PFSK-1 (cell line): Measurements from ENCODE around the gene PEF1.

Experiments
- POLR2AphosphoS5 ChIP-seq: IDR thresholded peaks from 2 replicates; pipeline ENCODE4 v1.6.1; 2012; ENCODE audit warnings: low read depth, mild to moderate bottlenecking, control low read depth, low read length, moderate library complexity
- REST ChIP-seq, 2 experiments: IDR thresholded peaks; 2 replicates each; pipeline versions ENCODE4 v1.6.1 to v1.8.0; 2011 to 2012; ENCODE audit warnings: low read depth in 2 of 2, low read length in 2 of 2, control low read depth in 1 of 2, inconsistent platforms in 1 of 2, mild to moderate bottlenecking in 1 of 2, moderate library complexity in 1 of 2; ENCODE audit not compliant: insufficient read depth in 1 of 2

- TF ChIP-seq POLR2AphosphoS5: no peak
- TF ChIP-seq REST (IDR thresholded peaks at IDR 0.05; ENCODE audit: insufficient read depth in 1 of 2, low read depth in 2 of 2, low read length in 2 of 2): no peak
Observed at GRCh38 chr1:31677949-31678348, 33.3 kb upstream of the PEF1 start.
